Dermis microvascular lymphatic vessel endothelial cell (primary cell): ENCODE results near the gene ST8SIA5. TPM values are rescaled to one million over a fixed set of nuclear protein-coding genes. Genes with fewer than 3 reads are reported as not detected.

Experiments
- DNase-seq, 2 donors: peaks; one replicate each; pipeline versions ENCODE4 v3.0.0 to v3.0.0-alpha.2; 2010; ENCODE audit warnings: low read depth in 2 of 2
- total RNA-seq: library from RNA; depleted of rRNA; stranded (reverse); fragments of >200 nt; gene quantifications from 2 replicates; pipeline ENCODE4 v1.2.1, GENCODE V29; 2014

ST8SIA5 gene
- total RNA-seq, 1 donor from 2014 or later: under 0.01 TPM

DNA sequence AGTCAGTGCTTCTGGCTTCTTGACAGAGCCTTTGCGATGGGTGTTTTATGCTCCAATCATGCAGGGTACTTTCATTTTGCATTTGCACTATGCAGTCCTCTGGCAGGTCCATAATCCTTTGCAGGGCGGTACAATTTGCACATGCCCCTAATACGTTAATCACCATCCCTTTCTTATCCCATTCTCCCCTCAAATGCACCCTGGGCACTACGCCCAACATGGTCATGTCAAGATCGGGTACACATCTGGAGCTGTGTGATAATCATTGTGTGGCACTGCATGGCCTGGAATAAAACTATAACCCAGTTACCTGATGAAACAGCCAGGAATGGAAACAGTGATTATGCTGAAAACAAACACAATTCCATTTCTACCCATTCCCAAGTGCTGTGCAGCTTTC lies 127.5 kb downstream of the ST8SIA5 start:
- no peak for DNase-seq

DNA sequence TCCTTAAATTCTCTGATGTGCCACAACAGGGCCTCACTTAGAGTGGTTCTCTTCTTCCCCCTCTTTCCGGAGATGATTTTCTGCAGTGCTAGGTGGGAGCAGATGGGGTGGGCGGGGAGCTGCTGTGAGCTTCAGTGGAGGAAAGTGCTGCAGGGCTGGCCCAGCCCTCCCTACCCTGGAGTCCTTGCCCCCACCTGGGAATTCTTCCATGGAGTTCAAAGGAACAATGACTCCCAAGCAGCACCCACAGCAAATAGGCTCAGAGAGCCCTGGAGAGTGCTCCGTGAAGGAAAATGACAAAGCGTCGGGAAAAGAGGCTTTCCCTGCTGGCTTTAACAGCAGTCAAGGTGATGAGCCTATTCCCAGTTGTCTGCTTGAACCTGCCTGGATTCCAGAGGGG lies 128.6 kb downstream of the ST8SIA5 start:
- no peak for DNase-seq

DNA sequence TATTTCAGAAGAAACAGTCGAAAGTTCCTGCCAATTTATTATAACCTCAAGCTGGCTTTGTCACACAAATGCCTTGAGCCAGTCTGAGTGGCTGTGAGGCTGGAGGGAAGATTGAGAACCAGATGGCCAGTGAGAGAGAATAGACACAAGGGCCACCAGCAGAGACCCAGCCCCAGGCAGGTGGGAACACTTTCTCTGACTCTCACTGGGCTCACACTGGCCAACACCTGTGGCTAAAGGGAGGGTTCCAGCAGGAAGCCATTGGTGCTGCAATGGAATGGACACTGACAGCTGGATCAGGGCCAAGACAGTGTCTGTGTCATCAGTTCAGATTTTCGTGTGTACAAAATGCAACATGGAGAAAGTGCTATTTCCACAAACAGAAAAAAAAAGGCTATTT lies 129.7 kb downstream of the ST8SIA5 start:
- peak in 1 of 2 donors; percentile 25 for DNase-seq

DNA sequence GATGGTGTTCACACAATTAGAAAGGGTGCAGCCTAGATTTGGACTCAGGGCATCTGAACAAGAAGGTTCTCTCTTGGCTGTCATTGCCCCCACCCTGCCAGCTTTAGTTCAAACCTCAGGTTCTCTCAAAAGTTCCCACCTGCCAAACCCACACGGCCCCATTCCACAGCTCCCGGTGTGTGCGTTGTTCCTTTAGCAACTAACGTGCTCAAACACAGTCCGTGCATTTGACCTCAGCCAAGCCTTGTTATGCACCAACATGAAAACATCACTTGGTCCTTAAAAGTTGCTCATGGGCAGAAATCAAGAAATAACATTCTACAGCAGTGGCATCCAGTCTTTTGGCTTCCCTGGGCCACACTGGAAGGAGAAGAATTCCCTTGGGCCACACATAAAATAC lies 131.8 kb downstream of the ST8SIA5 start:
- DNase-seq: no peak

DNA sequence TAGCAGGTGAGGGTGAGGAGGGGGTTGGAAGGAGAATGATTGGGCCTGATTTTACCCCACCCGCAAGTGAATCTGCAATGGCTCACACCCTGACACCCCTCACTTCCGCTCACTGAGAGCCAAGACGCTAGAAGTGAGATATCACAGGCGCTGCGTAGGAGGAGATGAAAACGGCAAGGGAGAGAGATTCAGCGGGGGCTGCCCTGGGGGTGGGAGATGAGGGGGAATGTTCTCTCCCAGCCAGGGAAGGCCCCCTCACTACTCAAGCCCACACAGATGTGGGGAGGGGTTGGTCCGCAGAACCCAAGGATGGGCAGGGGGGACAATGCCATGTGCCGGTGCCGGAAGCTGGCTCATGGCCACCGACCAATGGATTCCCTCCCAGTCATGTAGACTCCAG lies 132.7 kb downstream of the ST8SIA5 start:
- no peak for DNase-seq

DNA sequence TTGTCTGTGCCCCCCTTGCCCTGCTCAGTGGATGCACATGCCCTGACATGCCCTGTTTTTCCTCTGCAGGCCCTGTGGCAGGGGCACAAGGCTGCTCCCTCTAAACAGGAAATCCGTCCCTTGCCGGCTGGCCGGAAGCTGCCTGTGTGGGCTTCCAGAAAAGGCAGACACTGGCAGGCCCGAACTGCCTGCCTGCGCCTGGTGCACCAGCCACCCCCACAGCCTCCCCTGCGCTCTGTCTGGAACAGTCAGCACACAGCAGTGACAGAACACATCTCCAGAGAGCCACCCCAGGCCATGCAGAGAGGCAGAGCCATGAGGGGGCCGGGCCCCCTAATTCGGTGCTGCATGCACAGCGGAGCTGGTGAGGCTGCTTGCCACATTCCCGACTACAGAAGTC lies 133.3 kb downstream of the ST8SIA5 start:
- DNase-seq: peak; percentile 6 to 41

DNA sequence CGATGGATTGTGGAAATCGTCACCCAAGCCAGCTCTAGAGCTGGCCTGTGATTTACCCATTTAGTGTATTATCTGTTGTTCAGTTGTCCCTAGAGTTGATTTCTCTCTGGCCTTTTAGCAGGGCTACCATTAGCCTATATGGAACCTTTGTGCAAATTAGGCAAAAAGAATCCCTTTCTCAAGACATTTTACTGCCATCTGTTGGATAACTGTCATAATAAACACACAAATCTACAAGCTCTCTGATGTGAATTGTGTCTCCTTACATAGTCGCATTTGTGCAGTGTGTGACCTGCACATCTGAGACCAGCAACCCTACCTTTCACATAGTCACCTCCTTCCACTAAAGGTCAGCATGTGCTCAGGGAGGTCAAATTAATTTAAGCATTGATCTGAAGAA lies 133.9 kb downstream of the ST8SIA5 start:
- DNase-seq: peak in 1 of 2 donors; percentile 5

DNA sequence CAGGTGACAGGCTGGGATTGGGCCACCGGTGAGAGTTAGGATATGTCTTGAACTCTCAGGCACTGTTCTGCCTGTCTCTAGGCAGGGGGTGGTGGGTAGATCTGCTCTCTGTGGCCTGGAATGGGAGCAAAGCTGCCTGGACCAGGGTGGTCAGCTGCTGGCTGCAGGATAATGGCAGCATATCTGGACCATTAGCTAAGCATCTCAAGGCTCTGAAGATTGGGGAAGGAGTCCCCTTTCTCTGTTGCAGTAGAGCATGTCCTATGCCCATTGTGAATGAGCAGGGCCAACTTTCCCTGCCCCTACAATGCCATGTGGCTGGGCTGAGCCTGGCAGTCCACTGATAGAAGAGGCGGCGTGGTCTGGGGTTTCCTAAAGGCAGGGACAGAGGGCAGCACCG lies 134.4 kb downstream of the ST8SIA5 start:
- DNase-seq: no peak

DNA sequence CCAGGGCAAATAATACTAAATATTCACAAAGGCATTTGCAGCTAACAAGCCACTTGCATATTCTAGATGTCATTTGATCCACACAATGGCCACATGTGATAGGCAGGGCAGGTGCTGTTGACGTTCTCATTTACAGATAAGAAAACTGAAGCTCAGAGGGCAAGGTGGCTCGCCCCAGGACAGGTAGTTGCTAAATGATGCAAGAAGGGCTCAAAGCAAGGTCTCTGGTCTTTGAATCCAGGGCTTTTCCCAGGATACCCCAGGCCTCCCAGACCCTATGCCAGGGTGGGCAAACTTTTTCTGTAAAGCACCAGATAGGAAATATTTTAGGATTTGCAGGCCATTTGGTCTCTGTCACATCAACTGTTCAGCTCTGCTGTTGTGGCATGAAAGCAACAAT lies 135.0 kb downstream of the ST8SIA5 start:
- no peak for DNase-seq

DNA sequence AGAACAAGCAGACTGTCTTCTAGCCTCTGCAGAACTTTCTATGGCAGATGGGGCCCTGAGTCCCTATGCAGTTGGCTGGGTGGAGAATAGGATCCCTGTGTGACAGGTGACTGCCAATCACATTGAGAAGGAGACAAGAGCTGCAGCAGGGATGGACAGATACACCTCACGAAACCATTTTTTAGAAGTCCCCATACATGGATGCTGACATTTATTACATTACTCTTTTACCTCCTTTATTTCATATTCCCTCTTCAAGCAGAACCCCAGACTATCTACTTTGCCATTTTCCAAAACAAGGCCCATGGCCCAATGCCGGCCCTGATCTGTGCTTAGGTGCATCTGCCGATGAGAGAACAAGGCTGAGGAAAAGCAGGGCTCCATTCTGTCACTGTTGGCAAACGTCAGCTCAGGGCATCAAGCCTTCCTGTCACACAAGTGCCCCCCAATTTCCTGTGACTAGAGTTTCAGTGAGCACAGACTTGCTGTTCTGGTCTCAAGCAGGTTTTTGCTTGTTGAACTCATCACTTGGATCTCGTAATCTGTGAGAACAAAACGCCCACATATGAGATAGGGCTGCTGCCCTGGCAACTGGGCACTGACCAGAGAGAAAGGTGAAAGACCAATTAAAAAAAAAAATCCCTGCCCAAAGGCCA lies 135.6 kb downstream of the ST8SIA5 start:
- peak in 1 of 2 donors; percentile 3 for DNase-seq

DNA sequence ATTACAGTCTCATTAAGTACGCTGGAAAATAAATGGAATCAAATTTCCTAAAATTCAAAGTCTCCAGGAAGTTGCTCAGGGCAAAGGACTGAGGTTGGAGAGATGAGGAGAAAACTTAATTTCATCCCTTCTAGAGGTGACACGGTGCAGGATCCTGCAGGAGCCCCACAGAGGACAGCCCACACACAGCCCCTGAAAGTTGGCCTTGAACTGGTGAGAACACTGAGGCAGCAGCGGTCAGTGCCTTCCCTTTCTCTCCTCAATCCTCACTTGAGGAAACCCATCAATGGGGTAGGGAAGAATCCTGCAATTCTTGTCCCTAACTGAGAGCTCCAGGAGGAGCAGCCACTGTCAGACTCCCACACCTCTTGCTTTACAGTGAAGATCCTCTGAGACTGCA lies 137.3 kb downstream of the ST8SIA5 start:
- DNase-seq: no peak

Other genes with a start within 250 kb of the ST8SIA5 start
- under 0.01 TPM in 2 replicates for gene LOXHD1, start 99.8 kb downstream of the ST8SIA5 start, total RNA-seq
- 8.6 and 11.4 TPM in 2 replicates for gene PIAS2, start 160.5 kb upstream of the ST8SIA5 start, total RNA-seq
- 0.25 and 0.64 TPM in 2 replicates for gene KATNAL2, start 160.5 kb upstream of the ST8SIA5 start, total RNA-seq